NCI-H1048 (cell line): ENCODE results near the gene TM9SF4.
"Not testable (repeated sequence)": the region's sequence is repeated elsewhere in the genome, so short reads cannot be mapped to it uniquely, and the experiment has no call there.

Source experiments
- DNase-seq: peaks from one replicate; lab custom pipeline; 2025; lab: John Stamatoyannopoulos, UW

The TM9SF4 gene

DNA sequence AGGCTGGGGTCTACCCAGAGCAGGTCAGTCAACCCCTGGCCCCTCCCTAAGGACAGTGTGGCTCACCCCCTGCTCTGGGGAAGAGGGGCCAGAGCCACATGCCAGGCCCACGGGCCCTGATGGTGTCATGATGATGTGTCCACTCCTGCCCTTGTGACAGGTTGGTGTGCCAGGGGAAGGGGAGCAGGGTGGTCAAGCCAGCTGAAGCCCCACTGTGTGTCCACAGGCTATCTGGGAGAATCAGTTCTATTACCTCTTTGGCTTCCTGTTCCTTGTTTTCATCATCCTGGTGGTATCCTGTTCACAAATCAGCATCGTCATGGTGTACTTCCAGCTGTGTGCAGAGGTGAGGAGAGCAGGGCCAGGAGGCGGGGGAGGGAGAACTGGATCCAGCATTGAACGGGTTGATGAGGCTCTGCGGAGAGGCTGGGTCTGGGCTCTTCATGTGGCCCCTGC lies 50.3 kb downstream of the TM9SF4 start:
- DNase-seq, result no peak

DNA sequence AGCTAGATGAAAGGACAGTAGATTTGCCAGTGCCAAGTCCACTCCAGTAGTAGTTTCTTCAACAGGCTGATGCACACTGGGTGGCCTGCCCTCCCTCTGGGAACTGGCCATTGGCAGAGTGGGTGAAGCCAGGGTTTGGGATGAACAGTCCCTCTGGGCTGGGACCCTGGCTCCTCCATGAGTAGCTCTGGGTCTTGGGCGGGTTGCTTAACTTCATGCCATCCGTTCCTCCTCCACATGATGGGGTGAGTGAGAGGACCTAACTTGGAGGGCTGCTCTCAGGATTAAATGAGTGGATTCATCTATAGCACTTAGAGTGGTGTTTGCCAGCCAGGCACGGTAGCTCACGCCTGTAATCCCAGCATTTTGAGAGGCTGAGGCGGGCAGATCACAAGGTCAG lies 50.8 kb downstream of the TM9SF4 start:
- DNase-seq, result no peak

DNA sequence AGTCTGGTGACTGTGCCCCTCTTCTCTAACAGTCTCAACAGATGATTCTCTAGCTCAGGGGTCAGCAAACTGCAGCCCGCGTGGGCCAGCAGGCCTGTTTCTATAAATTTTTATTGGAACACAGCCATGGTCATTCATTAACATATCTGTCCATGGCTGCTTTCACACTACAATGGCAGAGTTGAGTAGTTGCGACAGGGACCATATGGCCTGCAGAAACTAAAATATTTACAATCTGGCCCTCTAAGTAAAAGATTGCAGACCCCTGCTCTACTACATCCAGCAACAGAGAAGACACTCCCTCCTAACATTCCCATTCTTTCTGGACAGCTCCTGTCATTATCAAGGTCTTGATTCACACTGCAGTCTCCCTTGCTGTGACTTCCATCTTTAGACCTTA lies 52.8 kb downstream of the TM9SF4 start:
- DNase-seq, result no peak

DNA sequence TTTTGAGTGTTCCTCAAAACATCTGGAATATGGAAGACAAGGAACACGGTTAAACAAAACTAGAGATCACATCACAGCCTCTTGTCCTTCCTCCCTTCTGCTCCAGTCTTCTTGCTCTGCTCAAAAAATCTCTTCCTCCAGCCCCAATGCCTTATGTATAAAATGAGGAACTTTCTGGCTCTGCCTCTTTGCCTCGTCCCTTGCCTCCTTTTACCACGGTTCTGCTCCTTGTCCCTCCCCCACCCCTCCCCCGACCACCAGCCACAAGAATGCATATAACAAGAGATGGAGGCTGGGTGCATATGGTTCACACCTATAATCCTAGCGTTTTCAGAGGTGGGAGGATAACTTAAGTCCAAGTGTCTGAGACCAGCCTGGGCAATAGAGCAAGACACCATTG lies 54.4 kb downstream of the TM9SF4 start:
- no peak for DNase-seq

DNA sequence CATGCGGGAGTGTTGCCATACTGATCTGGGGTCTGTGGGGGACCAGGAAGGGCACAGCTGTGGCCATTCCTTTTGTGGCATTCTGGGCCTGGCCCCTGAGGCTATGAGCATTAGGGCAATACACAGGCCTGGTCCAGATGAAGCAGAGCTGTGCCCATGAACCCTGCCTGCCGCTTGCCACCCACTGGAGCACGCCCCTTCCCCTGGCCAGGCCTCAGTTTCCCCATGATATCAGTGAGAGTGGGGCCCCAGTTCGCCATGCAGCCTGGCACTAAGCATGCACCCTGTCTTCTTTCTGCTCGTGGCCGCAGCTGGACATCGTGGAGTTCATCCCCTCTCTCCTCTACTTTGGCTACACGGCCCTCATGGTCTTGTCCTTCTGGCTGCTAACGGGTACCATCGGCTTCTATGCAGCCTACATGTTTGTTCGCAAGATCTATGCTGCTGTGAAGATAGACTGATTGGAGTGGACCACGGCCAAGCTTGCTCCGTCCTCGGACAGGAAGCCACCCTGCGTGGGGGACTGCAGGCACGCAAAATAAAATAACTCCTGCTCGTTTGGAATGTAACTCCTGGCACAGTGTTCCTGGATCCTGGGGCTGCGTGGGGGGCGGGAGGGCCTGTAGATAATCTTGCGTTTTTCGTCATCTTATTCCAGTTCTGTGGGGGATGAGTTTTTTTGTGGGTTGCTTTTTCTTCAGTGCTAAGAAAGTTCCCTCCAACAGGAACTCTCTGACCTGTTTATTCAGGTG lies 55.6 kb downstream of the TM9SF4 start:
- no peak for DNase-seq

DNA sequence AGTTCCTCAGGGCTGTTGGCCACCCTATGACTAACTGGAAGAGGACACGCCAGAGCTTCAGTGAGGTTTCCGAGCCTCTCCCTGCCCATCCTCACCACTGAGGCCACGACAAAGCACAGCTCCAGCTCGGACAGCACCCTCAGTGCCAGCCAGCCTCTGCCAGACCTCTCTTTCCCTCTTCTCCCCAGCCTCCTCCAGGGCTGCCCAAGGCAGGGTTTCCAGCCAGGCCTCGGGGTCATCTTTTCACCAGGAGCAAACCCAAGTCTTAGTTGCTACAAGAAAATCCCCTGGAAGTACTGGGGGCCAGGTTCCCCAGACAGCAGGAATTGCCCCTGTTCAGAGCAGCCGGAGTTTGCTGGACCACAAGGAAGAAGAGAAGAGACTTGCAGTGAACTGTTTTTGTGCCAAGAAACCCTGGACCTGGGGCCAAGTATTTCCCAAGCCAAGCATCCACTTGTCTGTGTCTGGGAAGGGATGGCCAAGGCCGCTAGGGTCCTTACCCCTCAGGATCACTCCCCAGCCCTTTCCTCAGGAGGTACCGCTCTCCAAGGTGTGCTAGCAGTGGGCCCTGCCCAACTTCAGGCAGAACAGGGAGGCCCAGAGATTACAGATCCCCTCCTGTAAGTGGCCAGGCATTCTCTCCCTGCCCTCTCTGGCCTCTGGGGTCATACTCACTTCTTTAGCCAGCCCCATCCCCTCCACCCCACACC lies 56.5 kb downstream of the TM9SF4 start:
- no peak for DNase-seq

DNA sequence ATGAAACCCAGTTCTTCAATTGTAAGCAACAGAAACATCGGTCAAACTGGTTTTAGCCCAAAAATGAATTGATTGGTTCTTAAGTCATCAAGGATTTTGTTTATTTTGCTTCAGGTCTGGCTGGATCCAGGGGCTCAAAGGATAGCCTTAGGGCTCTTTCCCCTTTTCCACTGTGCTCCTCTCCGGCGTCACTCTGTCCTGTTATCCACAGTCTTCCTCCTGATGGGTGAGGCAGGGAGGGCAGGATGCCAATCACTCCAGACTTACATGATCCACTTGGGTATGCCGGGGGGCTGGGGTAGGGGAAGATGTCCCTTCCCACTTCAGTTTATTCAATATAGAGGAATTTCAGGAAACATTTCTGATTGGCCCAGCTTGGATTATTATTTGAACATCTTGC lies 58.0 kb downstream of the TM9SF4 start:
- DNase-seq, result no peak

DNA sequence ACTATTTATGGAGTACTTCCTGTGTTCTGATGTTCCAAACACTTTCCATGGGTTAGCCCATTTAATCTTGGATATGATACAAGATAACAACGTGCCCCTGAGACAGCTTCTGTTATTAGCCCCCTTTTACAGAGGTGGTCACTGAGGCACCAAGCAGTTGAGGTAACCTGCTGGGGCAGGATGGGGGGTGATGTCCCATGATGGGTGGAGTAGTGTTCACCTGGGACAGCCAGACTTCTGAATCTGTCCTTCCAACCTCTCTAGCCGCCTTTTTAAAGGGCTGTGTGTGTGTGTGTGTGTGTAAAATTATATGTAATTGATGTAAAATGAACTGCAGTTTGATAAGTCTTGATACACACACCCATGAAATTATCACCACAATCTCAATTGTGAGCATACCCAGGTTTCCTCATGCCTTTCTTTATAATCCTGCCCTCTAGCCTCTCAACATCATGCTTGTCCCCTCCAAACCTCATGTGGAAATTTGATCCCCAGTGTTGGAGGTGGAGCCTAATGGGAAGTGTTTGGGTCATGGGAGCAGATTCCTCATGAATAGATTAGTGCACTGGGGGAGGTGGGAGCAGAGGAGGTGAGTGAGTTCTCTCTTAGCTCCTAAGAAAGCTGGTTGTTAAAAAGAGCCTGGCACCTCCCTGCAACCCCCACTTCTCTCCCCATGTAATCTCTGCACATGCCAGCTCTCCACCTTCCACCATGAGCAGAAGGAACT lies 58.8 kb downstream of the TM9SF4 start:
- DNase-seq, result no peak

DNA sequence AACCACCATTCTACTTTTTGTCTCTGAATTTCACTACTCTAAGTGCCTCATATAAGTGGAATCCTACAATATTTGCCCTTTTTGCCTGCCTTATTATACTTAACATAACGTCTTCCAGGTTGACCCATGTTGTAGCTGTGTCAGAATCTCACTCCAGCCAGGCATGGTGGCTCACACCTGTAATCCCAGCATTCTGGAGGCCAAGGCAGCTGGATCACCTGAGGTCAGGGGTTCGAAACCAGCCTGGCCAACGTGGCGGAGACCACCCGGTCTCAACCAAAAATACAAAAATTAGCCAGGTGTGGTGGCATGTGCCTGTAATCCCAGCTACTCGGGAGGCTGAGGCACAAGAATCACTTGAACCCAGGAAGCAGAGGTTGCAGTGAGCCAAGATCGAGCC lies 68.2 kb downstream of the TM9SF4 start:
- not testable (repeated sequence) for DNase-seq

DNA sequence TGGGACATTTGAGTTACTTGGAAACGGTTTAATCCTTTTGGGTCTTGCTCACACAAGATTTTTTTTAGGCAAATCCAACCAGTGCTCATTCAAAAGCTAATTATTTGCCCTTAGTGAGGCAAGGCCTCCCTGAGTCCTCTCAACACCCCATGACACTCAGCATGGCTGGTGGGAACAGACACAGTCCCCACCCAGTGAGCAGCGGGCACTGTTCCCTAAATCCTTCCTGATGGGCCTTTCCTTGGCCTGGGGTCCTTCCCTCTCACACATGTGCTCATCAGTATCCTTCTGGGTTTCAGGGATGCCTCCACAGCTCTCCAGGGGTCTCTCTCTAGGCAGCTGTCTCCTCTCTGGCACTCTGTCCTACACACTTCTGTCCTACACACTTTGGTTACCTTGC lies 70.0 kb downstream of the TM9SF4 start:
- DNase-seq, result no peak

DNA sequence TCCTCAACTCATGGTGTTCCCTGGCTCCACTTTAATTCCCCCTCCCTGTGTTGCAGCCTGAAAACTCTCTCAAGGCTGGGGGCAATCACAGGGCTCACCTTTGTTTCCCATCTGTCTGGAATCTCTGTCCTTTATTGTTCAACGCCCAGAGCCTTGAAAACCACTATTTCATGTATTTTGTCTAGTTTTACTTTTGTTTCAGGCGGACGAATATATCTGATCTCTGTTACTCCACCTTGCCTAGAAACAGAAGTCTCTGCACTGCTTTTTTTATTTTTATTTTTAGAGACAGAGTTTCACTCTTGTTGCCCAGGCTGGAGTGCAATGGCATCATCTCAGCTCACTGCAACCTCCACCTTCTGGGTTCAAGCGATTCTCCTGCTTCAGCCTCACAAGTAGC lies 70.4 kb downstream of the TM9SF4 start:
- DNase-seq, result no peak

DNA sequence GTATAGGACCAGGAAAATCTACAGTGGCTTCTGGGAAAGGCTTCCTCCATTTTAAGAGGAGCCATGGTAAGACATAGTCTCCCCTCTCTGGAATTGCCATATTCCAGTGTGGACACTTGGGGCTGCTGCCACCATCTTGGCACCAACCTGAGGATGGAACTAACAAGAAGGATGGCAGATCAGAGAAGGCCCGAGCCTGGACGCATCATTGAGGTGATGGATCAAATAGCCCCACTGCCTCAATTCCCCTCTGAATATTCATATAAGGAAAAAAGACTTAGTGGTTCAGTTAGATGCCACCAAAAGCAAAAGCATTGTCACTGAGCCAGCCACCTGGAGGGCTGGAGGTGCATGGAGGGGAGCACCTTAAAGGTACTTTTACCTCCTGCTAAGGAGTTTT lies 72.1 kb downstream of the TM9SF4 start:
- no peak for DNase-seq

DNA sequence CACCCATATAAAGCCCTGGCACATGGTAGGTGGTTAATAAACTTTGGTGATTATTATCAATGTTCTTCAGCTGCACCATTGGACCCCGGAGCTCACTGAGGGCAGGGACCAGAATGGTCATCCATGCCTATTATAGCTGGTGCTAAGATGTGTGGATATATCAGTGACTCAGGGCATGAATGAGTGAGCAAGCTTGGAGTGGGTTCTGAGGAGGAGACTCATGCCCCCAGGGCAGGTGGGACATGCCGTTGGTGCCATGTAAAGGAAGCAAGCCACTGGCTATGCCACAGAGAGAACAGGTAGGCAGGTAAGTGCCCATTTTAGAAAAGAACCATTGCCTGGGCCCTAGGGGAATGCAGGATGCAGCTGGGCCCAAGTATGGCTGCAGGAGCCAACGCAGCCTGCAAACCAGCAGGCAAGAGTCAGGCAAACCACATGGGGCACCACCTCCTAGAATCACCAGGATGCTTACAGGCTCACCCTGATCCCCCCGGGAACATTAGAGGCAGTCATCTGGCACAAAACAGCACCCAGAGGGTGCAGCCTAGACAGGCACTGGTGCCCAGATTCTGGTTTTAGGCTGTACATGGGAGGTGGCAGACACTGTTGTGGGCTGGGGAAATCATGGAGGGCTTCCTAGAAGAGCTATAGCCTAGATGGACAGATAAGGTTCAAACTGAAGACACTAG lies 74.6 kb downstream of the TM9SF4 start:
- no peak for DNase-seq

DNA sequence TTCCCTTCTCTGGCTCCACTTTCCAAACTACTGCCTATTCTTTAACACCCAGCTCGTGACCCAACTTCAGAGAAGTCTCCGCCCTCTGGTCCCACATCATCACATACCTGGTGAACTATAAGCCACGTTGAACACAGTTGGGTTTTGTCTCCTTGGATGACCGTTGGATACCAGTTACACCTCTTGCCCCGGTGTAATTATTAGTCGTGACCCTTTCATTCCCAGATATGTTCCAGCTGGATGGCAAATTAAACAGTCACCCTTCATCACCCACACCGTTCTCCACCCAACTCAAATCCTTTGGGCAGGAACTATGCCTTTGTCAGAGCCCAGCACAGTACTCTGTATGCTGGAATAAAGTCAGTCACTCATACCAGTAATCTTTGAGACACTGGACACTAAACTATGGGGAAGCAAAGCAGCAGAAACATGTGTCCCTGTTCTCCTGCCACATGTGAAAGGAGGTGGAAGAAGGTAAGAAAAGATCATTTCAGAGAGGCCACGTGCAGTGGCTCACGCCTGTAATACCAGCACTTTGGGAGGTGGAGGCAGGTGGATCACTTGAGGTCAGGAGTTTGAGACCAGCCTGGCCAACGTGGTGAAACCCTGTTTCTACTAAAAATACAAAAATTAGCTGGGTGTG lies 75.6 kb downstream of the TM9SF4 start:
- no peak for DNase-seq

DNA sequence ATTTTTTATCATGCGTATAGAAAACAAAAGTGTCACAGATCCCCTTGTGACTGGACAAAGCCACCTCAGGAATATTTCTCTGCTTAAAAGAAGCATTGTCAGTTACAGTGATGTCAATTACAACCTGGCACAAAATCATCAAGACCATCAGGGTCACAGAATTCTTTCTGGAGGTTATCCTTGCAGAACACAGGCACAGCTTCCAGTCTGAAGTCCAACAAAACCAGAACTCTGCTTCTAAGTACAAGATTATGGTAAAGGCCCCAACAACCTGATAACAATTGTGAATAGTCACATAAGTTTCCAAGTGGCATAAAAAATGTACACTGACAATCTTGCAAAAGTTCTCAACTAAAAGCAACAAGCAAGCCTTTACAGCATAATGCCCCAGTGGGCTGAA lies 77.0 kb downstream of the TM9SF4 start:
- no peak for DNase-seq

DNA sequence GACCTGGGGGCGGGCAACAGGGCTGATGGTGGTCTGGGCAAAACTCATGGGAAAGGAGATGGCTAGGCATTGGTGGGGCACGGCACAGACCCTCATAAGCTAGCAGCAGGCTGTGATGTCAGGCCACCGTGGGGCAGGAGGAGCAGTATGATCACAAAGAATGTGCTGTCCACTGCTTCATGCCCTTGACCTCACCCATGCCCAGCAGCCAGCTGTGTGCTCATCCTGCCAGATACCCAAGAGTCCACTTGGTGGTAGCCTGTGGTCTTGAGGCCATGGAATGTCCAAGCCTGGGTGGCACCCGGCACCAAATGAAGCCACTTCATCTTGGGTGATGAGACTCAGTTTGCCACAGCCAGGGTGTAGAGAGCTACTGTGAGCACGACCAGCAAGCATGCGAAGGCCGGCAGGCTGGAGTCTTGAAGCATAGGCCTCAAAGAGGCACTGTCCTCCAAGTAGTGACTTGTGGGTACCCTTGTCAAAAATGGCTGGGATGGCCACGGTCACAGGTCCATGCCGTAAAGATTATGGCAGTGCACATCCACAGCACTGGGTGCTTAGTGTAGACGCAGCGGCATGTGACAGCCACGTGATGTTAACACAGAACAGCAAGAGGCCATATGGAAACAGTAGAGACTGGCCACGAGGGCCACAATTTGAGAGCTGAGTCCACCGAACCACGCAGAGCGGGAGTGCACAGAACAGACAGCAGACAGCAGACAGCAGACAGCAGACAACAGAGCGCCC lies 79.0 kb downstream of the TM9SF4 start:
- DNase-seq, result no peak

DNA sequence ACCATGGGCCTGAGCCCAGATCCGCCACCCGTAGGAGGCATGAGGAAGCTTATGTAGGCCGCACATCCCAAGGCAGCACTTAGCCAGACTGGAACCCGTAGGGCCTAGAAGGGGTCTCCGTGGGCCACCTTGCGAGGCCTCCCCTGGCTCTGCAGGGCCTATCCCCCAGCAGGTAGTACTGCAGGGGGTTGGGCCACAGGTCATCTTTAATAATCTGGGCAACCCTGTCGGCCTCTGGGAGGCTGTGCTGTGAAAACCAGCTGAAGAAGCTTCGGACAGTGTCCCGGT lies 79.6 kb downstream of the TM9SF4 start:
- no peak for DNase-seq

DNA sequence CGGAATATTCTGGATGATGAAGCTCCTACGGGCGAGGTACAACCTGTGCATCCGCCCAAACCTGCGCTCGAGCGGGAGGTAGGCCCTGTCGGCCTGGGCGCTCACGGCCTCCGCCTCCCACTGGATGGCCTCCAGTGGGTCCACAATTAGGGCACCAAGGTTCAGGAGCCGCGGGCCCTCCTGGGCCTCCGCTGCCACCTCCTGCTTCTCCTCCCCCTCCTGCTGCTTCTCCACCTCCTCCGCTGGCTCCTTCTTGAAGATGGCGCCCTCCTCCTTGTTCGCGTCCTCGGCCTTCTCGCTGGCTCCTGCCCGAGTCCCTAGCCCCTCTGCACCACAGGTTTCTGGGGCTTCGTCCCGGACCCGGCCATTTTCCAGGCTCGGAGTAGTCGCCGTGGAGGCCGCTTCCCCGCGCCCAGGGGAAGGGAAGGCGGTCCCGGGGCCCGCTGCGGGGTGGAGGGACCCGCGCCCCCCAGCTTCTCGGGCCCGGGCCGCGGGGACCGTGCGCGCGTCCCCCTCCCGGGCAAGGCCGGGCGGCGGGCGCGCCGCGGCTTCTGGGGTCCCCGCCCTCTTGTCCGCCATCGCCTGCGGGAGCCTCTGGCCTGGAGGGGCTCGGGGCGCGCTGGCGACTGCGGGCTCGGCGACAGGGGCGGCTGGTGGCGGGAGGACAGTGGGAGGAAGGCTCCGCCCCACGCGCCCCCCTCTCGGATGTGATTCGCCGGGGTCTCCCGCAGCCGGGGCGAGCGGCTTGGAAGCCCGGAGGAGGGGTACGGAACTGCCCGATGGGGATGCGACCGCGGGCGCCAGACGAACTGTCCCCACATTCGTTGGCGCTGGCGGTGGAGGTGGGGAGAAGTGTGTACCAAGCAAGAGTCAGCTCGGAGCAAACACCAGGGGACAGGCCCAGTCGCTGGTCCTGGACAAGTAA lies 80.4 kb downstream of the TM9SF4 start:
- no peak for DNase-seq

DNA sequence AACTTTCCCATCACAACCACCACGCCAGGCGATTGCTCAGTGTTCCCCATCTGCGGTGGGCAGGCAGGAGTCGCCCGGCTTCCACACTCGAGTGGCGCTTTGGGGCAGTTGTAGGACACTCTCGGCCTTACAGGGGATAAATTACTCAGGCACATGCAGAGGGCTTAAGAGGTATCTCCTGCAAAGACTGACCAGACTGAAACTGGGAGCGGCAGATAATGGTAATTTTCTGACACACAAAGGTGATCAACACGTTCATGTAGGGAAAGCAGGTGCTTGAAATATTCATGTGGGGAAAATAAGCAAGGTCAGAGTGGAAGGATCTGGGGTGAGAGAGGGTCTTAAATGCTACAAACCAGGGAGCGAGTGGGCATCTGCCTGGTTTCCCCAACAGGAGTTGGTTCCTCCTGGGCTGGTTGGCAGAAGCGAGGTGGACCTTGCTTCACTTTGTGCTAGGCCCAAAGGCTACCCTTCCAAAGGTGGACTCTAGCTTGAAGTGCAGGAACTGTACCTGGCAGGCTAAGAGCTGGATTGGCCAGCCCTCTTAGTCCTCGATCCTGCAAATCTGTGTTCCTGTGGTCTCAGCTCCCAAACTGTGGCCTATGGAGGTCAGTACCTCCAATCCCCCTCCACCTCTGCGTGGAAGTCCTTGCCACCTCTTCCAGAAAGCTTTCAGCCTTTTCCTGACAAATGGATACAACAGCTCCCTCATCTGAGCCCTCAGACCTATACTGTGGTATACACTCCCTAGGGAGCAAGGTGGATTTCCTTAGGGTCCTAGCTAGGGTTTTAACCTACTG lies 81.3 kb downstream of the TM9SF4 start:
- no peak for DNase-seq

DNA sequence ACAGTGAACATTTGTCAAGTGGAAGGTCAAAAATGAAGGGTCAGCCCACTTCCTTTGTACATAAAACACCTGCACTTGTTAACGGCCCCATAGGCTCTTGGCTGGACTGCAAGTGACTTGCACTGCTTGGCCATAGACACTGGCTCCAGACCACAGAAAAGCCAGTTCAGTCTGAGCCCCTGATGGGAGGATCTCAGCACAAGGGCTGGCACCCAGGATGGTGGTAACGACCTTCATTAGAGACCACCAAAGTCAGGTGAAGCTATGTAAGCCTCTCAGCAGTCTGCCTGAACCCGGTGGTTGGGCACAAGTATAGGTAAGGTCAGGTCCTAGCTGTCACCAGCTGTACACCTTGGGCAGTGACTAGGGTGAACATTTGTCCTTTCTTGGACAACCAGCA lies 81.9 kb downstream of the TM9SF4 start:
- no peak for DNase-seq
